Prostate gland (tissue), 2 donors: Measurements from ENCODE around the gene ZNF830.

ENCODE experiments used
- CTCF ChIP-seq, 4 experiments: fragments of 200-600 bp in 2 of 4; fragments of 450-650 bp in 2 of 4; sonication (generic) in 2 of 4; IDR thresholded peaks; 1 replicate in 3 of 4; 2 replicates in 1 of 4; pipeline ENCODE4 v1.5.1; 2016 to 2019; ENCODE audit warnings: antibody characterized with exemption in 4 of 4, mild to moderate bottlenecking in 2 of 4, moderate library complexity in 2 of 4
- POLR2A ChIP-seq: fragments of 450-650 bp; IDR thresholded peaks from one replicate; pipeline ENCODE4 v1.6.1; 2016; ENCODE audit warnings: antibody characterized with exemption, mild to moderate bottlenecking
- POLR2AphosphoS5 ChIP-seq: sonication (generic); formaldehyde crosslinking; IDR thresholded peaks from one replicate; pipeline ENCODE4 v1.6.1; 2017; ENCODE audit warnings: antibody characterized with exemption

DNA sequence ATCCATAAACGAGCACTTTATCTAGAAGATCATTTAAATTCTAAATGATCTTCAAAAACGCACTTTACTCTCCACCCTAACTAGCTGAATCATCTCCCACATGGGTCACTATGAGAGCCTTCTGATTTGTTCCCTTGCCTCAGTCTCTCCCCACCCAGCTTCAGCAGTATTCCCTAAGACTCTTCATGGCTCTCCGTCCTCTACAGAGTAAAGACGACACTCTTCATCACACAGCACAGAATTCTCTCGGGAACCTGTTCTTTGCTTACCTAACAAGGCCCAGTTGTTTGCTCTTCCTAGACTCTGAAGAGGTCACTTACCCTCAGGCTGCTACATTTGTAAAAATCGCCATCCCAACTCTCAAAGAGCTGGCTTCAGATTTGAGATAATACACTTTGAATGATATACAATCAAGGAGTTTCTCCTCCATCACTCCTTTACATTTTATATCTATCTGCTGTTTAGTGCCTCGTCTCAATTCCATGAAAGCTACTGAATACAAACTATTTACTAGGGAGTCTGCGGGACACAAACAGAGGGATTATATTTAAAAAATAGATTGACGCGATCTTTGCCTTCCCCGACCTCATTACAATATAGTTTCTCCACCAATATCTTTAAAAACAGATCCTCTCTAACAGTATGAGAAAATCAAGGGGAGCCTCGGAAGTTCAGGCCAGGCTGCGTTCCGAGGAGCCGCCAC, 18.5 kb downstream of the ZNF830 start:
- no peak for TF ChIP-seq POLR2A
- no peak for TF ChIP-seq CTCF (IDR thresholded peaks at IDR 0.05)
- TF ChIP-seq POLR2AphosphoS5 = no peak
